CD4-positive, alpha-beta memory T cell (primary cell): ENCODE results near the gene SIK3. TPM values are rescaled to one million over a fixed set of nuclear protein-coding genes. Genes with fewer than 3 reads are reported as not detected.
A peak's percentile ranks its signal among the peaks of the same experiment; 100 is the strongest.
"Not testable (repeated sequence)": the region's sequence is repeated elsewhere in the genome, so short reads cannot be mapped to it uniquely, and the experiment has no call there.

Source experiments
- CTCF ChIA-PET: fragments of 350-600 bp; sonication (Branson Sonifier 250); formaldehyde crosslinking; loops from one replicate; lab custom pipeline; 2021; ENCODE audit warnings: inconsistent platforms; ENCODE audit not compliant: partially characterized antibody; lab: Charles Lee
- POLR2A ChIA-PET: fragments of 350-600 bp; sonication (Branson Sonifier 250); formaldehyde crosslinking; loops from one replicate; lab custom pipeline; 2021; ENCODE audit not compliant: partially characterized antibody; lab: Charles Lee
- DNase-seq, 5 donors: peaks; one replicate each; pipeline versions ENCODE4 v3.0.0 to v3.0.0-alpha.2; 2020 to 2022; ENCODE audit warnings: mixed read lengths in 1 of 5
- H3K27ac ChIP-seq: one replicate; pipeline ENCODE4 v1.7.0; 2013; ENCODE audit warnings: low read depth, low read length
- H3K27me3 ChIP-seq: 2 replicates; pipeline ENCODE4 v1.7.0; 2013; ENCODE audit warnings: mild to moderate bottlenecking, low read length, moderate library complexity; ENCODE audit not compliant: insufficient read depth
- H3K36me3 ChIP-seq: 2 replicates; pipeline ENCODE4 v1.7.0; 2013; ENCODE audit warnings: mild to moderate bottlenecking, low read length, moderate library complexity; ENCODE audit not compliant: insufficient read depth
- H3K4me1 ChIP-seq: 2 replicates; pipeline ENCODE4 v1.7.0; 2013; ENCODE audit warnings: mild to moderate bottlenecking, low read length, moderate library complexity; ENCODE audit not compliant: insufficient read depth
- H3K4me3 ChIP-seq, 2 donors: one replicate each; pipeline ENCODE4 v1.7.0; 2013; ENCODE audit warnings: low read length in 2 of 2, mild to moderate bottlenecking in 1 of 2
- H3K9me3 ChIP-seq, 2 donors: one replicate each; pipeline ENCODE4 v1.7.0; 2013; ENCODE audit warnings: low read length in 2 of 2, control low read depth in 1 of 2; ENCODE audit not compliant: control insufficient read depth in 1 of 2
- H3K27ac Mint-ChIP-seq, 7 donors: one replicate each; pipeline ENCODE4 v1.8.0; 2020 to 2021; ENCODE audit warnings: mixed read lengths in 7 of 7, mild to moderate bottlenecking in 6 of 7, inconsistent platforms in 3 of 7, moderate library complexity in 3 of 7
- H3K27me3 Mint-ChIP-seq, 2 donors: one replicate each; pipeline ENCODE4 v1.8.0; 2020 to 2021; ENCODE audit warnings: mixed read lengths in 2 of 2
- H3K36me3 Mint-ChIP-seq, 2 donors: one replicate each; pipeline ENCODE4 v1.8.0; 2020 to 2021; ENCODE audit warnings: mixed read lengths in 2 of 2, inconsistent platforms in 1 of 2, mild to moderate bottlenecking in 1 of 2
- H3K4me1 Mint-ChIP-seq, 4 donors: one replicate each; pipeline ENCODE4 v1.8.0; 2020 to 2021; ENCODE audit warnings: mixed read lengths in 4 of 4, mild to moderate bottlenecking in 1 of 4
- H3K4me3 Mint-ChIP-seq, 8 donors: one replicate each; pipeline ENCODE4 v1.8.0; 2020 to 2021; ENCODE audit warnings: mixed read lengths in 8 of 8, mild to moderate bottlenecking in 7 of 8, moderate library complexity in 6 of 8, inconsistent platforms in 3 of 8
- H3K9me3 Mint-ChIP-seq, 8 donors: one replicate each; pipeline ENCODE4 v1.8.0; 2020 to 2021; ENCODE audit warnings: mixed read lengths in 8 of 8, mild to moderate bottlenecking in 5 of 8, inconsistent platforms in 3 of 8, moderate library complexity in 1 of 8
- intact Hi-C: fragments of 100-400 bp; cut with micrococcal nuclease; formaldehyde crosslinking; loops from one replicate; pipeline ENCODE4 v1.15.1; 2023
- polyA plus RNA-seq, 2 donors: library from polyadenylated mRNA; unstranded; fragments of 300-500 nt; fragmentation: Illumina TruSeq; gene quantifications; one replicate each; pipeline ENCODE4 v1.2.3, GENCODE V29; 2021
- total RNA-seq, 2 experiments: library from RNA; stranded (reverse); gene quantifications; one replicate each; pipeline ENCODE4 v1.2.3, GENCODE V29; 2021

Gene SIK3
- total and polyA plus RNA-seq, 4 experiments from 2014 or later, result 9.7 to 97.5 (median 62.5) TPM

- Mint-ChIP-seq H3K36me3 (no peaks in the 10 kb centered on the region), H3K27ac (peak overlapping the region in 6 of 7 donors; percentile 29 to 76 (median 64)), H3K4me1 (peaks cover 4 to 21% (median 9%) of the 10 kb centered on the region in 4 donors), H3K27me3 (no peaks in the 10 kb centered on the region), H3K4me3 (peak overlapping the region; percentile 67 to 87 (median 78)), H3K9me3 (no peaks in the 10 kb centered on the region)
- peaks cover 15% of the 10 kb centered on the region for H3K4me1 ChIP-seq
- peak overlapping the region; percentile 36 to 60 for H3K4me3 ChIP-seq
- intact Hi-C loops, result loop anchor here (1.0 kb wide), 6 partner anchors 17 to 270 kb away; partner anchors contain the start of genes APOA5 and SIK3
- no peak overlapping the region for H3K27ac ChIP-seq
- H3K36me3 ChIP-seq, result no peaks in the 10 kb centered on the region
- peak; percentile 78 to 82 (median 80) for DNase-seq
- H3K27me3 ChIP-seq, result no peaks in the 10 kb centered on the region
- no peaks in the 10 kb centered on the region for H3K9me3 ChIP-seq
- CTCF ChIA-PET, result interaction anchor here (0.6 to 10.0 kb wide), 61 partner anchors 9 to 388 kb away, joined by 3 to 189 read pairs (median 4); partner anchors contain the start of genes APOA4, APOA5, PAFAH1B2 and SIDT2
- POLR2A ChIA-PET, result interaction anchor here (0.6 to 3.3 kb wide), 19 partner anchors 12 to 395 kb away, joined by 3 to 103 read pairs (median 4); partner anchors contain the start of genes APOA5, BUD13, SIDT2 and ZPR1
These were observed 262.2 kb downstream of the SIK3 start for GRCh38 chr11:116835791-116836631.

DNA sequence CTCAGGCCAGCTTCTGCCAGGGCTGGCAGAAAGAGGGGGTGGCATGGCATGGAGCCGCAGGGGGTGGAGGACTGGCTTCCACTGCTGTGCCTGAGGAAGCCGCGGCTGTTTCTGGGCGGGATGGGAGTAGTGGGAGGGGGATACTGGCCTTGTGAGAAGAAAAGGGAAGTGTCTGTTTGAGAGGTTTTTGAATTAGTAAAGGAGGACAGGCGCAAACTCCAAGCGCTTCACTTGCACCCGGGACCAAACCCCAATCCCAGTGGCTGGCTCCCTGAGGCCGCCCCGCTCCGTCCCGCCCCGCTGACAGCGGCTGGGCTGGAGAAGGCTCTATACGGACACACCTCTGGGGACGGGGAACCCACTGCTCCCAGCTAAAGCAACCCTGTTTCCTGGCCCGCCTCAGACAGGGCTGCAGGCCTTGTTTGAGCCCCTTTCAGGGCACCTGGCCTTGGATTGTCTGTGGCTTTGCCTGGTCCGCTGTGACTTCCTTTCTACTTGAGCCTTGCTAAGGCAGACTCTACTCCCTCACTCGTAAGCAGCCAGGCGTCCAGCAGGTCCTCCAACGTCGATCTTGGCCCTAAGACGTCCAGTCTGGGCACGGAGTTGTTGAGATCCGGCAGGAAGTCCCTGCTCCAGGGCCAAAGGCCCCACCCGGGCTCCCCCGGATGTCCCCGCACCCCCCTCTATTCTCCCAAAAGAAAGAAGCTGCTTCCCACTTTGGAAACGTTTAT, 263.0 kb downstream of the SIK3 start:
- no peaks in the 10 kb centered on the region for H3K9me3 Mint-ChIP-seq
- Histone ChIP-seq H3K9me3 (no peaks in the 10 kb centered on the region), H3K27me3 (no peaks in the 10 kb centered on the region), H3K4me1 (peaks cover 15% of the 10 kb centered on the region), H3K4me3 (peak overlapping the region; percentile 36 to 60), H3K27ac (no peak overlapping the region), H3K36me3 (no peaks in the 10 kb centered on the region)
- CTCF ChIA-PET, result interaction anchor here (0.7 to 10.0 kb wide), 55 partner anchors 8 to 345 kb away, joined by 3 to 189 read pairs (median 4); partner anchors contain the start of genes APOA4, APOA5, PAFAH1B2 and SIDT2
- H3K4me1 Mint-ChIP-seq, result peaks cover 2 to 16% (median 9%) of the 10 kb centered on the region in 4 donors
- no peaks in the 10 kb centered on the region for H3K27me3 Mint-ChIP-seq
- peak in 1 of 5 donors; percentile 8 for DNase-seq
- intact Hi-C loops, result no loop called here
- POLR2A ChIA-PET, result interaction anchor here (0.6 to 3.3 kb wide), 19 partner anchors 13 to 396 kb away, joined by 3 to 103 read pairs (median 4); partner anchors contain the start of genes APOA5, BUD13, SIDT2 and ZPR1
- H3K36me3 Mint-ChIP-seq, result no peaks in the 10 kb centered on the region
- peak overlapping the region in 1 of 7 donors; percentile 63 for H3K27ac Mint-ChIP-seq
- H3K4me3 Mint-ChIP-seq, result peak overlapping the region; percentile 58 to 87 (median 78)

DNA sequence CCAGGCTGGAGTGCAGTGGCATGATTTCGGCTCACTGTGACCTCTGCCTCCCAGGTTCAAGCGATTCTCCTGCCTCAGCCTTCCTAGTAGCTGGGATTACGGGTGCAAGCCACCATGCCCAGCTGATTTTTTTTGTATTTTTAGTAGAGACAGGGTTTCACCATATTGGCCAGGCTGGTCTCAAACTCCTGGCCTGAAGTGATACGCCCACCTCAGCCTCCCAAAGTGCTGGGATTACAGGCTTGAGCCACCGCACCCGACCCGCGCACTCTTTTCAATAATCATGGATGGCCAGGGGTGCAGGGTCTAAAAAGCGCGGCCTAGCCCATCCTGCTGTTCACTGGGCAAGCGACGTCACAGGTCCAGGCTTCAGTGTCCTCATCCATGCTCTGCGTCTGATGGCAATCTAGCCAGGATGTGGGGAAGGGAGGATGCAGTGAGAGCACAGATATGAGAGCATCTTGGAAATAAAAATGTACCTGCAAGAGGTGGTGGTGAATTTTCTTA, 263.6 kb downstream of the SIK3 start:
- peak overlapping the region; percentile 4 to 79 (median 58) for H3K4me3 Mint-ChIP-seq
- H3K27me3 ChIP-seq, H3K9me3 Mint-ChIP-seq, H3K27me3 Mint-ChIP-seq, H3K36me3 ChIP-seq, intact Hi-C loops, DNase-seq, H3K36me3 Mint-ChIP-seq, H3K4me3 ChIP-seq, H3K27ac ChIP-seq, H3K9me3 ChIP-seq: not testable (repeated sequence)
- CTCF ChIA-PET, result interaction anchor here (0.7 to 10.0 kb wide), 8 partner anchors 12 to 272 kb away, joined by 3 to 189 read pairs (median 8); partner anchors contain the start of genes APOA4, APOA5 and ZPR1
- H3K27ac Mint-ChIP-seq, result peak overlapping the region in 1 of 7 donors; percentile 85
- H3K4me1 ChIP-seq, result peaks cover 15% of the 10 kb centered on the region
- H3K4me1 Mint-ChIP-seq, result peaks cover 2 to 16% (median 8%) of the 10 kb centered on the region in 4 donors
- POLR2A ChIA-PET, result interaction anchor here (1.3 to 3.3 kb wide), 6 partner anchors 18 to 102 kb away, joined by 4 to 103 read pairs (median 15); partner anchors contain the start of genes APOA5 and ZPR1

DNA sequence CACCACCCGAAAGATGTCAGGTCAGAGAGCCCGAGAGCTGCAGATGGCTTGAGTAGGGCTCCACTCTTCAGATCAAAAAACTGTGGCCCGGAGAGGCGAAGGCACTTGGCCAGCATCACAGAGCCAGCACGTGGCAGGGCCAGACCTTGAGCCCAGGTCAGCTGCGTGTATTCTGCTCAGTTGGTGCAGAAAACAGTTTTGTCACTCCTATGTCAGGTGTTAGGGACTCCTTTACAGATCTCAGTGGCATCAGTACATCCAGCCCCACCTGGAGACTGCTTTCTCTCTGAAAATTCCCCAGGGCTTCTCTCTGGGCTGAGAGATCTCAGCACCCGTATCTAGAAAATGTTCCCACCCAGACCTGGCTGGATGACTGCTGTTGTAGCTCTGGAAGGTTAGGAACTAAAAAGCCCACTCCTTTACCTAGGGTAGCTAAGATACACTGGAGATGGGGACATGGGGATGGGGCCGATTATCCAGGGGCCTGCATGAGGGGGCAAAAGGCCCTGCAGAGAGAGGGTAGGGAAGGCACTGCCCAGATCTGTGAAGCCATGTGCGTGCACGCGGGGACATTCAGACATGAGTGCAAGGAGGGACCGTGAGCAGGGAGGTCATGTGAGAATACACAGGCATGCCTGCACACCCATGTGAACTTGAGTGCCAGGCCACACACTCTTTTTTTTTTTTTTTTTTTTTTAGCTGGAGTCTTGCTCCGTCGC, 264.3 kb downstream of the SIK3 start:
- Histone ChIP-seq H3K4me3 (no peak overlapping the region), H3K4me1 (peaks cover 15% of the 10 kb centered on the region), H3K9me3 (no peaks in the 10 kb centered on the region), H3K36me3 (no peaks in the 10 kb centered on the region), H3K27ac (no peak overlapping the region), H3K27me3 (no peaks in the 10 kb centered on the region)
- intact Hi-C loops, result no loop called here
- DNase-seq, result no peak
- ChIA-PET CTCF (interaction anchor here (0.7 to 10.0 kb wide), 6 partner anchors 11 to 272 kb away, joined by 3 to 189 read pairs (median 11); partner anchors contain the start of genes APOA4, APOA5 and ZPR1), POLR2A (interaction anchor here (1.9 kb wide), 1 partner anchor 47 kb away, joined by 7 read pairs; no protein-coding TSS in a partner anchor)
- Mint-ChIP-seq H3K36me3 (no peaks in the 10 kb centered on the region), H3K27me3 (no peaks in the 10 kb centered on the region), H3K27ac (no peak overlapping the region), H3K9me3 (no peaks in the 10 kb centered on the region), H3K4me3 (peak overlapping the region in 3 of 8 donors; percentile 17 to 68 (median 47)), H3K4me1 (peaks cover 2 to 16% (median 7%) of the 10 kb centered on the region in 4 donors)

DNA sequence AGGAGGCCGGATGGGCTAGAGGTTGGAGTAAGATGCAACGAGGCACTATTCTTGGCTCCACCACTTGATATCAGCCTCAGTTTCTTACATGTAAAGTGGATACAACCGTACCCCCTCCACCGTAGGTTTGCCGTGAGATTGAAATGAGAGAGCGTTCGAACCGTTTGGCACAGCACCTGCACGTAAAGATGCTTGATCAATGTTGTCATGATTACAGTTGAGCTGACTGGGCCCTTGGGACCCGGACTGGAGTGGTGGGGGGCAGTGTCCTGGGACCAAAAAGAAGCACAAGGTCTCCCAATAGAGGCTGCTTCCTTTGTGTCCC, 264.8 kb downstream of the SIK3 start:
- intact Hi-C loops, result no loop called here
- peaks cover 15% of the 10 kb centered on the region for H3K4me1 ChIP-seq
- Mint-ChIP-seq H3K4me3 (peak overlapping the region in 1 of 8 donors; percentile 35), H3K27me3 (no peaks in the 10 kb centered on the region), H3K27ac (peak overlapping the region in 1 of 7 donors; percentile 15), H3K9me3 (no peaks in the 10 kb centered on the region), H3K4me1 (peaks cover 2 to 16% (median 7%) of the 10 kb centered on the region in 4 donors), H3K36me3 (no peaks in the 10 kb centered on the region)
- DNase-seq, result no peak
- CTCF ChIA-PET, result interaction anchor here (1.3 to 10.0 kb wide), 2 partner anchors 11 to 42 kb away, joined by 3 to 189 read pairs; partner anchors contain the start of genes APOA4, APOA5 and ZPR1
- no peaks in the 10 kb centered on the region for H3K27me3 ChIP-seq
- H3K36me3 ChIP-seq, result no peaks in the 10 kb centered on the region
- H3K27ac ChIP-seq, result no peak overlapping the region
- no peaks in the 10 kb centered on the region for H3K9me3 ChIP-seq
- H3K4me3 ChIP-seq, result no peak overlapping the region
- POLR2A ChIA-PET, result interaction anchor here (1.9 kb wide), 1 partner anchor 47 kb away, joined by 7 read pairs; no protein-coding TSS in a partner anchor
